GM18861 (cell line): Measurements from ENCODE around the gene C22orf39.

ENCODE experiments used
- ATAC-seq: cut with Tn5 transposase; IDR thresholded peaks from one replicate; pipeline ENCODE4 v1.9.1; 2021; ENCODE audit not compliant: unreplicated experiment

C22orf39 gene

GRCh38 chr22:19447330-19448075 lies at the start of gene C22orf39:
TSS of gene C22orf39 (minus strand) at chr22:19447711. CDS start at chr22:19447688, 23 bp downstream.
- peak; percentile 67 for ATAC-seq

- no peak for ATAC-seq
These were observed 49.7 kb upstream of the C22orf39 start for GRCh38 chr22:19497245-19497644.

GRCh38 chr22:19496324-19496630 lies 48.8 kb upstream of the C22orf39 start:
- no peak for ATAC-seq

GRCh38 chr22:19495562-19496323 lies 48.2 kb upstream of the C22orf39 start:
- ATAC-seq, result no peak

- no peak for ATAC-seq
These were observed 47.2 kb upstream of the C22orf39 start for GRCh38 chr22:19494676-19495173.

GRCh38 chr22:19494001-19494560 lies 46.6 kb upstream of the C22orf39 start:
- ATAC-seq, result no peak

- no peak for ATAC-seq
These were observed 45.1 kb upstream of the C22orf39 start for GRCh38 chr22:19492504-19493174.

- no peak for ATAC-seq
These were observed 43.2 kb upstream of the C22orf39 start for GRCh38 chr22:19490628-19491230.

- no peak for ATAC-seq
These were observed 41.7 kb upstream of the C22orf39 start for GRCh38 chr22:19488884-19489843.

- ATAC-seq, result no peak
These were observed 40.8 kb upstream of the C22orf39 start for GRCh38 chr22:19488285-19488684.

GRCh38 chr22:19483481-19484244 lies 36.2 kb upstream of the C22orf39 start:
- ATAC-seq, result no peak

GRCh38 chr22:19482297-19482696 lies 34.8 kb upstream of the C22orf39 start:
- no peak for ATAC-seq

- no peak for ATAC-seq
These were observed 33.3 kb upstream of the C22orf39 start for GRCh38 chr22:19480789-19481188.

- ATAC-seq, result no peak
These were observed 32.7 kb upstream of the C22orf39 start for GRCh38 chr22:19480173-19480568.

- peak; percentile 77 for ATAC-seq
These were observed 32.1 kb upstream of the C22orf39 start, which contains the start of gene CDC45 for GRCh38 chr22:19479355-19480172. TSS of gene CDC45 (plus strand) at chr22:19479920. CDS start at chr22:19479969, 49 bp downstream.

GRCh38 chr22:19478901-19479354 lies 31.4 kb upstream of the C22orf39 start, which contains the start of gene UFD1:
TSS of gene UFD1 (minus strand) at chr22:19479193. CDS start at chr22:19479085, 108 bp downstream.
- peak; percentile 32 for ATAC-seq

GRCh38 chr22:19478045-19478900 lies 30.8 kb upstream of the C22orf39 start:
- no peak for ATAC-seq
